EL (cell line): Measurements from ENCODE around the gene ALG12.

Experiments
- DNase-seq: peaks from one replicate; pipeline ENCODE4 v3.0.0-alpha.2; 2016

Gene ALG12

DNA sequence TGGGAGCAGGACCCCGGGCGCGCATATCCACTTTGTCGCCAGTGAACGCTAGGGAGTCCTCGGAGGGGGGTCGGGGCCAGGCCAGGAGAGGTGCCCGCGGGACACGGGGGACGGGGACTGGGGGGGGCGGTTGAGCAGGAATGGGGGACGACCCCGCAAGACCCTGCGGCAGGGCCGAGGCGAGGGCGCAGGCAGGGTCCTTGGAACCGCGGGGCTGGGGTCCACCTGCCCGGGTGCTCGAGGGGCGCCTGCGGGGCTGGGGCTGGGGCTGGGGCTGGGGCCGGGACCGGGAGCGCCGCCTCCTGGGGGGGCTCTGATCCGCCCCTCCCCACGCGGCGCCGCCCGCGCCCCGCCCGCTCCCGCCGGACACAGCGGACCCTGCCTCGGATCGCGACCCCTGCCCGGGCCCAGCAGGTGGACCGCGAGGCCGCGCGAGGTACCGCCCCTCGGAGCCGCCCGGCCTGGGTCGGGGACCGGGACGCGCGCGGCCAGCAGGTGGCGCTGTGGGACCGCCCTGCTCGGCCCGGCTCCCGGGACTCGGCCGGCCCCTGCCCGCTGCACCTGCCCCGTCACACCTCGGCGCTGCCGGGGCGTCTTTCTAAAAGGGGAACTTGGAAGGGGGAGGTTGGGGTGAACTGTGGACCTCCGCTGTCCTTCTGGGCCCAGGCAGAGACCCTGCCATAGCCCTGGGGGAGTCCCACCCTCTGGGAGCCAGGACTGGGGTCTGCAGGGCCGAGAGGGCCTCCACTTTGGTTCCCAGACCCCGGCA, 11.2 kb upstream of the ALG12 start:
- DNase-seq: peak; percentile 41

GRCh38 chr22:49928555-49929210, 10.4 kb upstream of the ALG12 start:
- no peak for DNase-seq

GRCh38 chr22:49928185-49928495, 9.9 kb upstream of the ALG12 start:
- no peak for DNase-seq

GRCh38 chr22:49927483-49928184, 9.4 kb upstream of the ALG12 start:
- DNase-seq: no peak

DNA sequence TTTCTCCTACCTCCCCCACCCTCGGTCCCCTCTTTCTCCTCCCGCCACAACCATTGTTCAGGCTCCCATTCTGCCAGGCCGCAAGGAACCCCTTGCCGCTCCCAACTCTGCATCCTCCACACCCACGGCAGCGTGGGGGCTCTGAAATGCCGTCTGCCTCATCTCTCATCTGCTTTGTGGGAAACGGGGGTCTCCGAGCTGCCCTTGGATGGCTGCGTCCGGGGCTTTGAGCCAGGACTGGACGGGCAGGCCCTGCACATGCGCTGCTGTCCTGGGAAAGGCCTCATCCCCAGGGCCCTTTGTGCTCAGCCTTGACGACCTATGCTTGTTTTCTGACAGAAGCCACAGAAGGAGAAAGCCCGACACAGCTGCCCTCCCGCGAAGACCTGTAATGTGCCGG, 8.7 kb upstream of the ALG12 start:
- no peak for DNase-seq

- DNase-seq: no peak
Observed at GRCh38 chr22:49925525-49926128, 7.4 kb upstream of the ALG12 start.

DNA sequence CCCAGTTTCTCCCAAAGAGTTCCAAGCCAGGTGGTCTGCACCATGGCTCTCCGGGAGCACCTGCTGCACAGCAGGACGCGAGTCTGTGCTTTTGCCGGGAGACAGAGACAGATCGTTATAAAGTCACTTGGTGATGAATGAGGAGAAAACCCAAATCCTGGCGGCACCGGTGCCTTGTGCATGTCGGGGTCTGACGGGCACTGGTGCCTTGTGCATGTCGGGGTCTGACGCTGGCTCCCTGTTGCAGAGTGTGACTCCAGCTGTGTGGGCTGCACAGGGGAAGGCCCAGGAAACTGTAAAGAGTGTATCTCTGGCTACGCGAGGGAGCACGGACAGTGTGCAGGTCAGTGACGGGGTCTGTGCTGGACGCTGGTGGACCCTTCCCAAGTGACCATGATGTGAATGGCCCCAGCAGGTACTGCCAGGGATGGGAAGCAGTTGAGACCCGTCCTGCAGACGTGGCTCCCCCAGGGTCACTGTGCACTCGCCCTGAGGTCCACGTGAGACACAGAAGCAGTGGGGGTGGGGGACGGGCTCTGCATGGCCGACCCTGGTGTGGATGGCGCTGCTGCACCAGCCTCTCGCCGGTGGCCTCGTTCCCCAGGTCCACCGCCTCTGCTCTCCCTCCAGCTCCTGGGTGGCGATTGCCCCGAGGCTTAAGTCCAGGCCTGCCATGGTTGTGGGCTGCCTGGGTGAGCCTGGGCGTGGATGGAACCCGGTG, 6.0 kb upstream of the ALG12 start:
- DNase-seq: no peak

DNA sequence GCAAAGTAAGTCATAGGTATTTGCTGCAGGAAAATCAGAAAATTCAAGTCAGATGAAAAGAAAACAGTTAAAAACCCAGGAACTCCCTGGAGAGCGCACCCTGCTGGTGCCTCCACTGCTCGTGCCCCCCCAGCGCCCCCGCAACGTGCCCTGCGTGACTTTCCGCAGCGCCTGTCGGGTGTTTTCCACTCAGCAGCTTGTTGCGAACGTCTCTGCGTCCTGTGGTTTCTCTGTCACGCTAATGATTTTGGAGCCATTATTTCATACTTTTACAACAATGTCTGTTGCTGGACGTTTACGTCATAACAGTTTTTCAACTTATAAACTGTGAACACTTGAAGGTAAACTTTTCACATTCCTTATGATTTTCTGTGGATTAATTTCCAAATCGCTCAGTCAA, 5.2 kb upstream of the ALG12 start:
- no peak for DNase-seq

DNA sequence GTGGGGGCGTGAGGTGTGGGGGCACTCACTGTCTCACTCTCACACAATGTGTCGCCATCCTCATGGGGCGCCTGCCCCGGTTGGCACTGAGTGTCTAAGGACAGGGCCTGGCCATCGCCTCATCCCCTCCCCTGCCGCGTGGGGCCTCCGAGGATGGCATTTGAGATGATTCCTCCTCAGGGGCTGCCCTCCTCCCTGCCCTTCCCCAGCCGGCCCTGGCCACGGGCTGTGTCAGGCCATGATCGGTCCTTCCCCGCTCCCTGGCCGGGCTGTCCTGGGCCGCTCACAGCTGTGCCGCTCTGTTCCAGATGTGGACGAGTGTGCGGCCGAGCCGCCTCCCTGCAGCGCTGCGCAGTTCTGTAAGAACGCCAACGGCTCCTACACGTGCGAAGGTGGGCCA, 4.7 kb upstream of the ALG12 start:
- DNase-seq: no peak

DNA sequence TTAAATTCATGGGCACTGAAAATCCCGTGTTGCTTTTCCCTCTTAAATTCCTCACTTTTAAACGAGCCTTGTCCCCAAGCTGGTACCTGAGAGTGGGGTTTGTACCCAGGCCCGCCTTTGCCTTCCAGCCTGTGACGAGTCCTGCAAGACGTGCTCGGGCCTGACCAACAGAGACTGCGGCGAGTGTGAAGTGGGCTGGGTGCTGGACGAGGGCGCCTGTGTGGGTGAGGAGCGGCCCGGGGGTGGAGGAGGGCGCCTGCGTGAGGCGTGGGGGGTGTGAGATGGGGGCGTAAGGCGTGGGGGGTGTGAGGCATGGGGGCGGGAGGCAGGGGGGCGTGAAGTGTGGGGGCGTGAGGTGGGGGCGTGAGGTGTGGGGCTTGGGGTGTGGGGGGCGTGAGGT, 4.2 kb upstream of the ALG12 start:
- DNase-seq: no peak

DNA sequence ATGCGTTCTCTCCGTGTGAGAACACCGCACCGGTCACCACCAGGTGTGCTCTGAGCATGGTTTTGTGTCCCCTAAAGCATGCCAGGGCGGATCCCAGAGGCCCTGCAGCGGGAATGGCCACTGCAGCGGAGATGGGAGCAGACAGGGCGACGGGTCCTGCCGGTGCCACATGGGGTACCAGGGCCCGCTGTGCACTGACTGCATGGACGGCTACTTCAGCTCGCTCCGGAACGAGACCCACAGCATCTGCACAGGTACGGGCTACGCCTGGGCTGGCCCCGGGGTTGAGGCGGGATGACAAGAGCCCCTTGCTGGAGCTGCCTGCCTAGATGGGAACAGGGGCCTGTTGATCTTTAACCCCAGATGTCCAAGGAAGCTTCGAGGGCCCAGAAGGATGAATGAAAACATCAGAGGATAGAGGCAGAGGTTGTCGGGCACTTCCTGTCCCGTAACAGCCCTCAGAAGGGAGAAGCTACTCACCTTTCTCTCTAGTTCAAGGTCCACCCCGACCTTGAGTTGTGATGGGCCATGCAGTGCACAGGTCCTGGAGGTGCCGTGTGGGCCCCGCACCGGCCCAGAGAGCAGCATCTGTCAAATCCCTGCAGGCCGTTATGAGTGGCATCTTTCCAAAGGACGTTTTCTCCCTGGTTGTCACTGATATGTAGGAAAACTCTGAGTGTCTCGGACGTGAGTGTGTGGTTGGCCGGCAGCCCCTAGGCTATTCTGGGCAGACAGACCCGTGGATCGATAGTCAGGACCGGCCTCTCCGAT, 3.5 kb upstream of the ALG12 start:
- DNase-seq: no peak

- DNase-seq: no peak
Observed at GRCh38 chr22:49920859-49921258, 2.6 kb upstream of the ALG12 start.

- no peak for DNase-seq
Observed at GRCh38 chr22:49918911-49919881, 958 bp upstream of the ALG12 start.

DNA sequence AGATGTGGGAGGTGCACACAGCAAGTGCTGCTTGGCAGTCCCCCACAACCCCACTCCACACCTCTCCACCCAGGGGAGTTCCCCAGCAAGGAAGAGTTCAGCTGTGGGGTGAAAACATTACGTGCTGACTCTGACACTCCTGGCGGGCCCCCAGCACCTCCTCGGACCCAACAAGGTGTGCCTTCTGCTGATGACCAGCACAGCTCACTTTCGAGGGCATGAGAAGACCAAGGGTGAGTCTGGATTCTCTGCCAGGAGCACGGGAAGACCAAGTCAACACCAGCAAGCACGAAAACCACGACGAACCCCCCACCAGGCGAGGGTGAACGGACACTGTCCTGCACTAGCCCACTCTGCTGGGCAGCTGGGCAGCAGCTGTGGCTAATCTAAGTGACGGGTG, 1.4 kb downstream of the ALG12 start:
- no peak for DNase-seq

- DNase-seq: no peak
Observed at GRCh38 chr22:49915610-49916009, 2.6 kb downstream of the ALG12 start.

- no peak for DNase-seq
Observed at GRCh38 chr22:49914256-49914655, 4.0 kb downstream of the ALG12 start.

DNA sequence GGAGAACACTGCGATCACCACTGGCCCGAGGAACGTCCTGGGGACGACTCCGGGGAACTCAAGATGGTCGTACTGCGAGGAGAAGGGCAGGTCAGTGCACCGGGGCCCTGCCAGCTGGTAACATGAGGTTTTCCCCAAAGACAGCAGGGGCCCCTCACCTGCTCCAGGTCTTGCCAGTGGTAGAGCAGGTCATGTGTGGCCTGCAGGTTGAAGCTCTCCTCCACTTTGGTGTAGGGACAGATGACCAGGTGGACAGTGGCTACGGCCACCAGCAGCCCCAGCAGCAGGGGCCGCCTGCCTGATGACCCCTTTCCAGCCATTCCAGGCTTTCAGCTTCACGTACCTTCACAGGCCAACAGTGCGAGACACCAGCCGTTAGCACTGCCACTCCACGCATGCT, 4.8 kb downstream of the ALG12 start:
- no peak for DNase-seq

GRCh38 chr22:49913026-49913425, 5.2 kb downstream of the ALG12 start:
- no peak for DNase-seq

GRCh38 chr22:49911881-49912625, 6.2 kb downstream of the ALG12 start:
- DNase-seq: no peak
